GM21381 (cell line): ENCODE results near the gene SLC24A2.

Source experiments
- ATAC-seq: cut with Tn5 transposase; IDR thresholded peaks from one replicate; pipeline ENCODE4 v1.9.1; 2021; ENCODE audit warnings: mild to moderate bottlenecking, moderate library complexity; ENCODE audit not compliant: unreplicated experiment

Gene SLC24A2

GRCh38 chr9:19759066-19759465 is 29.8 kb downstream of the SLC24A2 start:
- ATAC-seq, result no peak

GRCh38 chr9:19757745-19758144 is 31.1 kb downstream of the SLC24A2 start:
- no peak for ATAC-seq

- ATAC-seq, result no peak
Measured at GRCh38 chr9:19754921-19755320, 33.9 kb downstream of the SLC24A2 start.

- no peak for ATAC-seq
Measured at GRCh38 chr9:19748278-19749126, 40.3 kb downstream of the SLC24A2 start.

GRCh38 chr9:19746223-19746622 is 42.6 kb downstream of the SLC24A2 start:
- no peak for ATAC-seq

GRCh38 chr9:19741178-19741577 is 47.7 kb downstream of the SLC24A2 start:
- no peak for ATAC-seq
